VCaP (cell line): ENCODE results near the gene CD36.

ENCODE experiments used
- H3K27ac ChIP-seq: fragments of 450-650 bp; 2 replicates; pipeline ENCODE4 v1.5.1; 2017
- TF ChIP-seq, protein P1 (sequence below): fragments of 450-650 bp; conservative IDR thresholded peaks from 2 replicates; pipeline ENCODE4 v1.5.1; 2017; ENCODE audit warnings: mild to moderate bottlenecking, moderate library complexity

Gene CD36

DNA sequence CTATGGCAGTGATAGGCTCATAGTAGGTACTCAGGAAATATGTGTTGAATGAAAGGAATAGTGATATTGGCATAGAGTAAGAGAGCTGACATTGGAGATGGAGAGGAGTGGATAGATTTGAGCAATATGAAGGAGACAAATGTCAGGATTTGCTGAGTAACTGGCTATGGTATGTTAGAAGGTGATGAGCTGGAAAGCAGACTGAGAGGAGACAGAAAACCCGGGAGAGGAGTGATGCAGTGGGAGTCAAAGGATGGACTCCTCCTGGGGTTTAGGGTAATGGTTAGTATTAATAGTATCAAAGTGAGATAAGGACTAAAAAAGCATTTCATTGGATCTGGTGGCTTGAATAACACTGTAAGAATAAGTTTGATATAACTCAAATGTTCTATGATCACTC, 64.8 kb downstream of the CD36 start:
- H3K27ac ChIP-seq, result no peak overlapping the region
- TF ChIP-seq, protein P1, sequence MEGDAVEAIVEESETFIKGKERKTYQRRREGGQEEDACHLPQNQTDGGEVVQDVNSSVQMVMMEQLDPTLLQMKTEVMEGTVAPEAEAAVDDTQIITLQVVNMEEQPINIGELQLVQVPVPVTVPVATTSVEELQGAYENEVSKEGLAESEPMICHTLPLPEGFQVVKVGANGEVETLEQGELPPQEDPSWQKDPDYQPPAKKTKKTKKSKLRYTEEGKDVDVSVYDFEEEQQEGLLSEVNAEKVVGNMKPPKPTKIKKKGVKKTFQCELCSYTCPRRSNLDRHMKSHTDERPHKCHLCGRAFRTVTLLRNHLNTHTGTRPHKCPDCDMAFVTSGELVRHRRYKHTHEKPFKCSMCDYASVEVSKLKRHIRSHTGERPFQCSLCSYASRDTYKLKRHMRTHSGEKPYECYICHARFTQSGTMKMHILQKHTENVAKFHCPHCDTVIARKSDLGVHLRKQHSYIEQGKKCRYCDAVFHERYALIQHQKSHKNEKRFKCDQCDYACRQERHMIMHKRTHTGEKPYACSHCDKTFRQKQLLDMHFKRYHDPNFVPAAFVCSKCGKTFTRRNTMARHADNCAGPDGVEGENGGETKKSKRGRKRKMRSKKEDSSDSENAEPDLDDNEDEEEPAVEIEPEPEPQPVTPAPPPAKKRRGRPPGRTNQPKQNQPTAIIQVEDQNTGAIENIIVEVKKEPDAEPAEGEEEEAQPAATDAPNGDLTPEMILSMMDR, result no peak

DNA sequence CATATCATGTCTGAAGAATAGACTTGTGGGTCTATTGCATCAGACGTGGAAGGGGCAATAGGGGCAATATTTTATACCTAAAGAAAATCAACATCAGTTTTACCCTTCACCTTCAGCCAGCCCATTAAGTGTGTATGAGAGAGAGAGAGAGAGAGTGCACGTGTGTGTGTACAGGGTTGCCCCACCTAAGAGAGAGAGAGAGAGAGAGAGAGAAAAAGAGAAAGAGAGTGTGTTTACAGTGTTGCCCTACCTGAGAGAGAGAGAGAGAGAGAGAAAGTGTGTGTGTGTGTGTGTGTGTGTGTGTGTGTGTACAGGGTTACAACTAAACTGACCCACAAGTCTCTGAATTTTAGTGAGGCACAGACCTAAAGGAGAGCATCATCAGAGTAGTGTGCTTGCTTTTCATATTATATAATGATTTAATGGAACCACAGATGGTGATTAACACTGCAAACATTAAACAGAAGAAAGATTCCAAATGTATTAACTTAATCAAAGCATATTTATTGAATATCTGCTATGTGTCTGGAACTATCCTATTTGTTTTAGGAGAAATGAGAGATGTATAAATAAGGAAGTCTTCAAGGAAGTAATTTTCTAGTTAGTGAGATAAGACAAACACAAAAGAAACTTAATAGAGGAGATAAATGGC, 66.8 kb downstream of the CD36 start:
- peak overlapping the region; percentile 46 for H3K27ac ChIP-seq

DNA sequence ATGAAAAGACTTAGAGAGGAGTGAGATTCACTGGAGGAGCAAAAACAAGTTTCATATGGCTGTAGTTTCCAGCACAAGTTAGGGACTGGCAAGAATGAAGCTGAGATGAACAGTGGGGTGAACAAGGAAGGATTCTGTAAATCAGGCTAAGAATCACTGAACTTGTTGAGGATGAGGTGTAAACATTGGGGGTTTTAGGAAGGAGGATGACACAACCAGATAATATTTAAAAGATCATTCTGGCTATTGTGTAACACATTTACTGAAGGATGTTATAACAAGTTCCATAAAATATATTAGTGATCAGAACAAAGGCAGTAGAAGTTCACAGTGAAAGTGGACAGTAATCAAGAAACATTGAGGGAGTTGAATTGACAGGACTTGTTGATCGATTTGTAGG, 68.9 kb downstream of the CD36 start:
- TF ChIP-seq, protein P1, result no peak
- H3K27ac ChIP-seq, result no peak overlapping the region

More for the DNA sequence above, 66.8 kb downstream of the CD36 start:
- TF ChIP-seq, protein P1, result no peak

DNA sequence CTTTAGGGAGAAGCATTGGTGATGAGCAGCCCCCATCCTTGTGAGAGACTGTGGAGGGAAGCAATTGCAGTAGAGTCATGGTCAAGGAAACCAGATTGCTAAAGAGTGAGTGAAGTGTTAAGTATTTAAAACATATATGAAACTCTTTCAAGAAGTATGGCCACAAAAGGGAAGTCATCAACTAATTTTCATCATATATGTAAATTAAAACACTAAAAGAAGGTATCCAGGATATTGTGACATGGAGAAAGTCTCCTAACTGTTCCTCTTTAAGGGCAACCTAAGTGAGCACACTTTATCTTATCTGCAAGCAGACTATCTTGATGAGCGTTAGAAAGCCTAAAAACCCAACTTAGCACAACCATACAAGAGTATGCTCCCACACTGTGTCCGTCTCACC, 69.7 kb downstream of the CD36 start:
- TF ChIP-seq, protein P1, result no peak
- no peak overlapping the region for H3K27ac ChIP-seq

DNA sequence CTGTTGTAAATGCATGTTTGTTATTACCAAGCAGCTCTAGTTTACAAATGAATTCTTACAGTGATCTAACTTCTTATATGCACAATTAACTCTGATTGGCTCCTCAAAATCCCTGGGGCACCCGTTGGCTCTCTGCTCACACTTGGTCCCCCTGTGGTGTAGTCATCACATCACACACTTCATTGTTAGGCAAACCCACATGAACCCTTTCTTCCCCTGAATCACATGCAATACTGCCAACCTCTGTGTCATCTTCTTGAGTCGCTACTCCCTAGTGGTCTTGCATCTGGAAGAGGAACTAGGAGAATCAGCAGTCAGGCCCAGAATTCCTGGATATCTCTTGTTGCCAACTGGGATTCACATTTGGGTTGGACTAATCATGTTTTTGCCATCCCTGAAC, 73.1 kb downstream of the CD36 start:
- H3K27ac ChIP-seq, result no peak overlapping the region
- TF ChIP-seq, protein P1, result no peak

DNA sequence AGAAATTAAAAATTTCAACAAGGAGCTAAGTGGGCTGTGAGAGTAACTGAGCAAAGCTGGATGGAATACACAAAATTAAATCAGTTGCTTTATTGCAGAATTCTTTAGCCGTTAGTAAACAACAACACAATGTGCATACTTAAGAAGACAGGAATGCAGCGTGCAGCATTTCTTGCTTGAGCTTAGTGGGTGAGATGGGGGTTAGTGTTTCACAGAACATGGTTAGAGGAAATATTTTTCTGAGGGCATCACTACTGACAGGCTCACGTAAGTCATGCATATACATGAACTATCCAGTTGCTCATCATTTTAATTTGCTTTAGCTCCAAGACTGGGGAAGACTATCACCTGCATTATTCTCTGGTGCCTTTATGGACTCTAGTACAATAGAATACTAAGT, 80.8 kb downstream of the CD36 start:
- no peak overlapping the region for H3K27ac ChIP-seq
- TF ChIP-seq, protein P1, result no peak

DNA sequence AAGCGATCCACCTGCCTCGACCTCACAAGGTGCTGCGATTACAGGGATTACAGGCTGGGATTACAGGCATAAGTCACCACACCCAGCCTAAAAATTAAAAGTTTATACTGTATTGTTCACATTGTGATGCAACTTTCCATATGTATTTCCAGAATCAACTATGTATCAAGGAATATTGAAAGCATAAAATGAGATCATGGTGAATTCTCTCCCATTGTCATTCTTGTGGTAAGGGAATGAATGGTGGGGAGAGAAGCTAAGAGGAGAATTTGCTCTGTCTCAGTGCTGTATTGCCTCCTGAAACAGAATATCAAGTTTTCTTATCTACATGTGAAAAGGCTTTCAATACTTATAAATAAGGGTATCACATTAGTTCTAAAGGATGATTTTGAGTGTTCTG, 81.7 kb downstream of the CD36 start:
- no peak overlapping the region for H3K27ac ChIP-seq
- TF ChIP-seq, protein P1, result no peak
